Psoas muscle (tissue), 8 donors: ENCODE data around the gene LPGAT1. TPM values are rescaled to one million over a fixed set of nuclear protein-coding genes. Genes with fewer than 3 reads are reported as not detected.

Experiments
- ATAC-seq, 4 donors: fragments of 200-7000 bp; cut with Tn5 transposase; one replicate each; pipeline ENCODE4 v1.9.1; 2020; ENCODE audit warnings: moderate library complexity in 3 of 4, mild to moderate bottlenecking in 2 of 4
- DNase-seq, 2 donors: peaks; one replicate each; pipeline ENCODE4 v3.0.0-alpha.2; 2020
- H3K27ac ChIP-seq: fragments of 200-600 bp; one replicate; pipeline ENCODE4 v1.8.0; 2022
- H3K27me3 ChIP-seq, 3 donors: fragments of 200-600 bp in 1 of 3; one replicate each; pipeline versions ENCODE4 v1.6.1 to v1.8.0; 2013 to 2022; ENCODE audit warnings: low read length in 2 of 3, mild to moderate bottlenecking in 2 of 3, moderate library complexity in 1 of 3; ENCODE audit not compliant: insufficient read depth in 3 of 3
- H3K36me3 ChIP-seq, 2 donors: fragments of 200-600 bp in 1 of 2; one replicate each; pipeline versions ENCODE4 v1.6.1 to v1.8.0; 2013 to 2022; ENCODE audit warnings: low read depth in 1 of 2, mild to moderate bottlenecking in 1 of 2, moderate library complexity in 1 of 2; ENCODE audit not compliant: insufficient read depth in 1 of 2
- H3K4me1 ChIP-seq: fragments of 200-600 bp; one replicate; pipeline ENCODE4 v1.8.0; 2022
- H3K4me3 ChIP-seq: fragments of 200-600 bp; one replicate; pipeline ENCODE4 v1.8.0; 2022; ENCODE audit warnings: mild to moderate bottlenecking
- H3K9me3 ChIP-seq: fragments of 200-600 bp; one replicate; pipeline ENCODE4 v1.8.0; 2022
- CTCF ChIP-seq: fragments of 200-600 bp; IDR thresholded peaks from one replicate; pipeline ENCODE4 v1.8.0; 2022; ENCODE audit warnings: antibody characterized with exemption
- WGBS, 3 donors: extraction: QIAGEN DNeasy Blood & Tissue Kit; methylation state at CpG; one replicate each; pipeline versions ENCODE4 v1.1.6 to v1.1.7; 2013; 5-methylcytosine and 5-hydroxymethylcytosine counted together
- intact Hi-C, 2 donors: fragments of 100-400 bp; cut with DNase I; formaldehyde crosslinking; loops; one replicate each; pipeline versions ENCODE4 v1.11.0 to v1.14.2; 2022
- polyA plus RNA-seq, 3 donors: library from polyadenylated mRNA; stranded (reverse); fragments of 200-250 nt; gene quantifications; one replicate each; pipeline ENCODE4 v1.2.3, GENCODE V29; 2013
- total RNA-seq, 4 donors: library from RNA; stranded (reverse); fragmentation: NEBNext Ultra II Directional in 2 of 4; extraction: Animal tissue kit (Norgen Biotek cat#: 25700) in 2 of 4; gene quantifications; one replicate each; pipeline versions ENCODE4 v1.2.1 to v1.2.4, GENCODE V29; 2021 to 2023
- donor health status: healthy with polysubstance abuse.
- donor health status: DM: no; HTN: no; CAD: no; lungs with moderate emphysema.
- donor health status: Bipolar disorder and iron deficiency.
- donor health status: healthy.
- donor health status: DM: yes; HTN: yes; CAD: no.
- donor health status: DM: no; HTN: no; CAD: no.
- donor health status: DM: no; HTN: no; CAD: no.
- donor health status: DM: yes; HTN: yes; CAD: no.

The LPGAT1 gene
- total and polyA plus RNA-seq, 7 donors: 6.2 to 26.2 (median 19.3) TPM

DNA sequence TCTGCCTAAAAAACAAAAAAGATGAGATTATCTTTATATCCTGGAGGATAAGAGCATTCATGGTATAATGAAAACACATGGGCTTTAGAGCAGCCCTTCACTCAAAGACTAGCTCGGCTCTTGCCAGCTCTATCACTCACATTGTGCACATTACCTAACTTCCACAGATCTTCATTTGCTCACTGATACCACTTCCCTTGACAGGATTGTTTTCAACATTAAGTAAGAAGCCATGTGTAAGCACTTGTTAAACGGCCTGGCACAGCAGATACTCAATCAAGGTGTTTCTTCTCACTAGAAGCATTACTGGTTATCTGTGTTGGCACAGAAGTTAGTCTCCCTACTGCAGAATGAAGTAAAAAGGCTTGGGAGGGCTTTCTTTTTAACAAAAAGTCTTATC lies 18.7 kb downstream of the LPGAT1 start:
- no peak for ATAC-seq
- Histone ChIP-seq H3K9me3 (no peaks in the 10 kb centered on the region), H3K4me3 (no peak overlapping the region), H3K27ac (no peak overlapping the region), H3K27me3 (no peaks in the 10 kb centered on the region), H3K4me1 (peaks cover 8% of the 10 kb centered on the region), H3K36me3 (peaks cover 0 to 17% of the 10 kb centered on the region in 2 donors)
- intact Hi-C loops: no loop called here
- no peak for TF ChIP-seq CTCF
- 78 to 86% (median 80%) methylated on average over 2 of the region's 2 CpGs for WGBS, 3 donors
- no peak for DNase-seq

GRCh38 chr1:211811126-211811525 lies 19.4 kb downstream of the LPGAT1 start:
- no peak for ATAC-seq
- Histone ChIP-seq H3K36me3 (peaks cover 0 to 18% of the 10 kb centered on the region in 2 donors), H3K4me1 (peaks cover 8% of the 10 kb centered on the region), H3K9me3 (no peaks in the 10 kb centered on the region), H3K4me3 (no peak overlapping the region), H3K27me3 (no peaks in the 10 kb centered on the region), H3K27ac (no peak overlapping the region)
- TF ChIP-seq CTCF: no peak
- WGBS, 3 donors: 90 to 96% (median 91%) methylated on average over 3 of the region's 3 CpGs
- intact Hi-C loops: no loop called here
- DNase-seq: no peak

DNA sequence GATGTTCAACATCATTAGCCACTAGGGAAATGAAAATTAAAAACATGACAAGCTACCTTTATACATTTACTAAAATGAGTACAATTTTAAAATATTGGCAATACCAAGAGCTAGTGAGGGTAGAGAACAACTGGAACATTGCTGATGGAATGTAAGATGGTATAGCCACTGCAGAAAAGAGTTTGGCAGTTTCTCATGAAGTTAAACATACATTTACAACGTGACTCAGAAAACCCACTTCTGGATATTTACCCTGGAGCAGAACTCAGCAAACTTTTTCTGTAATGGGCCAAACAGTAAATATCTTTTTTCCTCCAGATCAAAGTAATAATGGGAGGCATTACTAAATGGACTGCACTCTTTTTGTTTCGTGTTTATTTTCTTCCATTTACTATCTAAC lies 22.1 kb downstream of the LPGAT1 start:
- ATAC-seq (no peak), DNase-seq (no peak)
- 83 to 90% (median 87%) methylated on average over 2 of the region's 2 CpGs for WGBS, 3 donors
- H3K4me3 ChIP-seq: no peak overlapping the region
- no peak overlapping the region for H3K27ac ChIP-seq
- no peaks in the 10 kb centered on the region for H3K4me1 ChIP-seq
- intact Hi-C loops: no loop called here
- TF ChIP-seq CTCF: no peak
- H3K36me3 ChIP-seq: peaks cover 0 to 20% of the 10 kb centered on the region in 2 donors
- no peaks in the 10 kb centered on the region for H3K27me3 ChIP-seq
- no peaks in the 10 kb centered on the region for H3K9me3 ChIP-seq

DNA sequence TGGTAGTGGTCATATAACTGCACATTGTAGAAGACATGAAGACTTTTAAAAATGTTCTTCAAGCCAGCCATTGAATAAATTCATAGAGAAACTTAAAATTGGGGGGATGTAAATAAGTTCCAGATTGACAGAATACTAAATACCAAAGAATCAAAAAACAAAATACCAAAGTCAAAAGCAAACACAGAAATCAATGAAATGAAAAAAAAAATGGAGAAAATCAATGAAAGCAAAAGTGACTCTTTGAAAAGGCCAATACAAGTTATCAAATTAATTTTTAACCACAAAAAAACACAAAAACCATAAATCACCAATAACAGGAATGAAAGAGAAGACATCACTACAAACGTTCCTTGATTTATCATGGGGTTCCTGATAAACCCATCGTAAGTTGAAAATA lies 25.6 kb downstream of the LPGAT1 start:
- Histone ChIP-seq H3K27ac (no peak overlapping the region), H3K27me3 (no peaks in the 10 kb centered on the region), H3K4me3 (no peak overlapping the region), H3K36me3 (peaks cover 0 to 12% of the 10 kb centered on the region in 2 donors), H3K4me1 (no peaks in the 10 kb centered on the region), H3K9me3 (no peaks in the 10 kb centered on the region)
- ATAC-seq: no peak
- WGBS, 3 donors: 85 to 90% (median 88%) methylated on average over 2 of the region's 2 CpGs
- no peak for TF ChIP-seq CTCF
- no peak for DNase-seq
- intact Hi-C loops: no loop called here

DNA sequence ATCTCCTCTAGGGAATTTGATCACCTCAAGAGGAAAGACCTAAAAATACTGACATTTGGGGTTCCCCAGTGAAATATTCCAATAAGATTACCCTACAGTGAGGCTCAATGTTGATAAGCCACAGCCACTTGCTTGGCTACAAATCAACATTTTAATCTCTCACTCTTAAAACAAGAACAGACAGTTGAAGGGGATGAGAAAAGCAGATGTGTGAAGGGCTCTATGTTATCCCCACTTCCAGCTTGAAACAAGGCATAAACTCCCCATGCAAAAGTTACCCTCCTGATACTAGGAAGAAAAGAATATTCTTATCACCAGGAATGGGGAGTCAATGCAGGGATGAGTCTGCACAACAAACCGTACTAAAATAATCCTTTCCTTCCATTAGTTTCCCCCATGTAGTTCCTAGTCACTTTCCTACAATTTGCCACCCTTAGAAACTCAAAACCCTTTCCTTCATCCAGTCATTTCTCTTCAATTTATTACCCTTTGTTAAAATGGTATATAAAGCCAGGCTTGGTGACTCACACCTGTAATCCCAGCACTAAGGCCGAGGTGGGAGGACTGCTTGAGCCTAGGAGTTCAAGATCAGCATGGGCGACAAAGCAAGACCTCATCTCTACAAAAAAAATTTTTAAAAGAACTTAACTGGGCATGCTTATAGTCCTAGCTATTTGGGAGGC lies 29.5 kb downstream of the LPGAT1 start:
- Histone ChIP-seq H3K27ac (no peak overlapping the region), H3K36me3 (peaks cover 0 to 2% of the 10 kb centered on the region in 2 donors), H3K4me1 (no peaks in the 10 kb centered on the region), H3K9me3 (no peaks in the 10 kb centered on the region), H3K4me3 (no peak overlapping the region), H3K27me3 (no peaks in the 10 kb centered on the region)
- no peak for DNase-seq
- TF ChIP-seq CTCF: no peak
- ATAC-seq: no peak
- WGBS, 3 donors: 97 to 99% (median 98%) methylated on average over 3 of the region's 3 CpGs
- intact Hi-C loops: no loop called here
